Thyroid gland (tissue), 4 donors: ENCODE measurements around the gene DLG2.

Experiments
- POLR2A ChIP-seq, 2 donors: fragments of 450-650 bp; IDR thresholded peaks; one replicate each; pipeline ENCODE4 v1.6.1; 2017; ENCODE audit warnings: antibody characterized with exemption in 2 of 2, mild to moderate bottlenecking in 2 of 2, moderate library complexity in 1 of 2
- TF ChIP-seq, protein P1 (sequence below), 6 experiments: fragments of 200-600 bp in 3 of 6; fragments of 450-650 bp in 3 of 6; sonication (generic) in 3 of 6; IDR thresholded peaks; one replicate each; pipeline ENCODE4 v1.5.1; 2016 to 2019; ENCODE audit warnings: antibody characterized with exemption in 6 of 6, mild to moderate bottlenecking in 2 of 6, inconsistent platforms in 1 of 6, moderate library complexity in 1 of 6

- TF ChIP-seq POLR2A (IDR thresholded peaks at IDR 0.05) = no peak
- TF ChIP-seq, protein P1, sequence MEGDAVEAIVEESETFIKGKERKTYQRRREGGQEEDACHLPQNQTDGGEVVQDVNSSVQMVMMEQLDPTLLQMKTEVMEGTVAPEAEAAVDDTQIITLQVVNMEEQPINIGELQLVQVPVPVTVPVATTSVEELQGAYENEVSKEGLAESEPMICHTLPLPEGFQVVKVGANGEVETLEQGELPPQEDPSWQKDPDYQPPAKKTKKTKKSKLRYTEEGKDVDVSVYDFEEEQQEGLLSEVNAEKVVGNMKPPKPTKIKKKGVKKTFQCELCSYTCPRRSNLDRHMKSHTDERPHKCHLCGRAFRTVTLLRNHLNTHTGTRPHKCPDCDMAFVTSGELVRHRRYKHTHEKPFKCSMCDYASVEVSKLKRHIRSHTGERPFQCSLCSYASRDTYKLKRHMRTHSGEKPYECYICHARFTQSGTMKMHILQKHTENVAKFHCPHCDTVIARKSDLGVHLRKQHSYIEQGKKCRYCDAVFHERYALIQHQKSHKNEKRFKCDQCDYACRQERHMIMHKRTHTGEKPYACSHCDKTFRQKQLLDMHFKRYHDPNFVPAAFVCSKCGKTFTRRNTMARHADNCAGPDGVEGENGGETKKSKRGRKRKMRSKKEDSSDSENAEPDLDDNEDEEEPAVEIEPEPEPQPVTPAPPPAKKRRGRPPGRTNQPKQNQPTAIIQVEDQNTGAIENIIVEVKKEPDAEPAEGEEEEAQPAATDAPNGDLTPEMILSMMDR (IDR thresholded peaks at IDR 0.05) = no peak
These were observed 1380.0 kb downstream of the DLG2 start for GRCh38 chr11:84247129-84247528.
